Gastroesophageal sphincter (tissue), 3 donors: ENCODE results near the gene GANC.

Experiments
- EP300 ChIP-seq: sonication (generic); formaldehyde crosslinking; IDR thresholded peaks from one replicate; pipeline ENCODE4 v1.6.1; 2017; ENCODE audit warnings: antibody characterized with exemption, mild to moderate bottlenecking
- POLR2A ChIP-seq, 2 donors: fragments of 450-650 bp; IDR thresholded peaks; one replicate each; pipeline ENCODE4 v1.6.1; 2017; ENCODE audit warnings: antibody characterized with exemption in 2 of 2, mild to moderate bottlenecking in 2 of 2, moderate library complexity in 1 of 2
- POLR2AphosphoS5 ChIP-seq: sonication (generic); formaldehyde crosslinking; IDR thresholded peaks from one replicate; pipeline ENCODE4 v1.6.1; 2017; ENCODE audit warnings: antibody characterized with exemption
- TF ChIP-seq, protein P1 (sequence below), 4 experiments: fragments of 200-600 bp in 2 of 4; fragments of 450-650 bp in 2 of 4; sonication (generic) in 1 of 4; IDR thresholded peaks; one replicate each; pipeline ENCODE4 v1.5.1; 2017 to 2019; ENCODE audit warnings: antibody characterized with exemption in 4 of 4, mild to moderate bottlenecking in 2 of 4, moderate library complexity in 2 of 4

GRCh38 chr15:42359249-42359648, 86.2 kb downstream of the GANC start, which contains the start of gene CAPN3:
- TF ChIP-seq, protein P1, sequence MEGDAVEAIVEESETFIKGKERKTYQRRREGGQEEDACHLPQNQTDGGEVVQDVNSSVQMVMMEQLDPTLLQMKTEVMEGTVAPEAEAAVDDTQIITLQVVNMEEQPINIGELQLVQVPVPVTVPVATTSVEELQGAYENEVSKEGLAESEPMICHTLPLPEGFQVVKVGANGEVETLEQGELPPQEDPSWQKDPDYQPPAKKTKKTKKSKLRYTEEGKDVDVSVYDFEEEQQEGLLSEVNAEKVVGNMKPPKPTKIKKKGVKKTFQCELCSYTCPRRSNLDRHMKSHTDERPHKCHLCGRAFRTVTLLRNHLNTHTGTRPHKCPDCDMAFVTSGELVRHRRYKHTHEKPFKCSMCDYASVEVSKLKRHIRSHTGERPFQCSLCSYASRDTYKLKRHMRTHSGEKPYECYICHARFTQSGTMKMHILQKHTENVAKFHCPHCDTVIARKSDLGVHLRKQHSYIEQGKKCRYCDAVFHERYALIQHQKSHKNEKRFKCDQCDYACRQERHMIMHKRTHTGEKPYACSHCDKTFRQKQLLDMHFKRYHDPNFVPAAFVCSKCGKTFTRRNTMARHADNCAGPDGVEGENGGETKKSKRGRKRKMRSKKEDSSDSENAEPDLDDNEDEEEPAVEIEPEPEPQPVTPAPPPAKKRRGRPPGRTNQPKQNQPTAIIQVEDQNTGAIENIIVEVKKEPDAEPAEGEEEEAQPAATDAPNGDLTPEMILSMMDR (IDR thresholded peaks at IDR 0.05), result no peak
- no peak for TF ChIP-seq POLR2AphosphoS5
- no peak for TF ChIP-seq POLR2A (IDR thresholded peaks at IDR 0.05)
- TF ChIP-seq EP300, result no peak
